ENCODE measurements around the gene DERA.

Gene DERA

GRCh38 chr12:15910864-15911721 is at the start of gene DERA (continued):
- no peak for TF ChIP-seq ZNF292 (tag by site-specific recombination; IDR thresholded peaks at IDR 0.05; ENCODE audit: borderline replicate concordance, low read depth)
- no peak for TF ChIP-seq ZNF843 (tag by site-specific recombination; IDR thresholded peaks at IDR 0.05)
- TF ChIP-seq ZNF837 (tag by site-specific recombination; IDR thresholded peaks at IDR 0.05) = no peak
- TF ChIP-seq ZFHX2 (tag by site-specific recombination; conservative IDR thresholded peaks at IDR 0.05) = peak; percentile 58; the same call in 1 of the 2 replicates
- TF ChIP-seq ZNF621 (tag by site-specific recombination; IDR thresholded peaks at IDR 0.05) = no peak
- no peak; the same call in 1 of the 2 replicates for TF ChIP-seq ZNF518A (tag by site-specific recombination; conservative IDR thresholded peaks at IDR 0.05; ENCODE audit: low read depth)
- no peak for TF ChIP-seq ZNF529 (tag by site-specific recombination; IDR thresholded peaks at IDR 0.05; ENCODE audit: insufficient replicate concordance)
- TF ChIP-seq ZNF558 (tag by site-specific recombination; IDR thresholded peaks at IDR 0.05) = no peak
- 0 out of 2 replicates have a peak, but pooled peaks have one; percentile 51 for TF ChIP-seq REPIN1 (tag by site-specific recombination; IDR thresholded peaks at IDR 0.05; ENCODE audit: low read depth)
- 0 out of 2 replicates have a peak, but pooled peaks have one; percentile 10 for TF ChIP-seq ZNF10 (tag by site-specific recombination; IDR thresholded peaks at IDR 0.05)
- TF ChIP-seq HOXD13 (CRISPR knock-in tag; IDR thresholded peaks at IDR 0.05; ENCODE audit: borderline replicate concordance) = no peak
- TF ChIP-seq ZNF658 (tag by site-specific recombination; IDR thresholded peaks at IDR 0.05) = no peak
- no peak for TF ChIP-seq ZNF23 (tag by site-specific recombination; IDR thresholded peaks at IDR 0.05; ENCODE audit: borderline replicate concordance)
- no peak for TF ChIP-seq ZNF555 (tag by site-specific recombination; conservative IDR thresholded peaks at IDR 0.05)
- TF ChIP-seq ZNF626 (tag by site-specific recombination; IDR thresholded peaks at IDR 0.05) = no peak
- no peak for TF ChIP-seq ZNF16 (tag by site-specific recombination; IDR thresholded peaks at IDR 0.05; ENCODE audit: low read depth)
- TF ChIP-seq ZNF692 (tag by site-specific recombination; IDR thresholded peaks at IDR 0.05) = peak; percentile 46; the same call in 1 of the 2 replicates
- TF ChIP-seq ZBTB44 (tag by site-specific recombination; IDR thresholded peaks at IDR 0.05) = no peak
- no peak for TF ChIP-seq PRDM2 (tag by site-specific recombination; IDR thresholded peaks at IDR 0.05; ENCODE audit: borderline replicate concordance)
- TF ChIP-seq ZNF596 (tag by site-specific recombination; IDR thresholded peaks at IDR 0.05) = no peak
- TF ChIP-seq ZNF366 (tag by site-specific recombination; conservative IDR thresholded peaks at IDR 0.05) = no peak
- no peak for TF ChIP-seq ZNF830 (tag by site-specific recombination; IDR thresholded peaks at IDR 0.05; ENCODE audit: low read depth)
- no peak for TF ChIP-seq ZNF48 (tag by site-specific recombination; IDR thresholded peaks at IDR 0.05)
- TF ChIP-seq ZIC2 (tag by site-specific recombination; IDR thresholded peaks at IDR 0.05) = no peak
- TF ChIP-seq KLF16 (tag by site-specific recombination; IDR thresholded peaks at IDR 0.05) = 0 out of 2 replicates have a peak, but pooled peaks have one; percentile 53

Measured in HEK293 (cell line).